HepG2 (cell line): ENCODE measurements around the gene MIA3. TPM values are rescaled to one million over a fixed set of nuclear protein-coding genes. Genes with fewer than 3 reads are reported as not detected.

Source experiments
- ATAC-seq: fragments of 200-7000 bp; cut with Tn5 transposase; 3 replicates; pipeline ENCODE4 v1.9.1; 2020; ENCODE audit warnings: mild to moderate bottlenecking, moderate library complexity
- BruUV-seq: library from RNA; stranded (reverse); fragments of 400-500 nt; replicated peaks from 2 replicates; lab custom pipeline; 2021; lab: Mats Ljungman, UMichigan
- CTCF ChIA-PET: fragments of 300-600 bp; formaldehyde crosslinking; extraction: SDS; loops from one replicate; lab custom pipeline; 2021; ENCODE audit warnings: low total read pairs, inconsistent platforms, low intra/inter-chr PET ratio; lab: Yijun Ruan, JAX
- POLR2A ChIA-PET: fragments of 350-600 bp; sonication (Branson Sonifier 250); formaldehyde crosslinking; loops from one replicate; lab custom pipeline; 2020; ENCODE audit warnings: antibody characterized with exemption, inconsistent platforms; lab: Yijun Ruan, JAX
- DNase-seq: peaks from one replicate; pipeline ENCODE4 v3.0.0-alpha.2; 2015; ENCODE audit warnings: low spot score
- FAIRE-seq: peaks from 3 replicates; lab custom pipeline; 2011; peaks lifted over from hg19 to GRCh38; lab: Jason Lieb, UNC
- H2AFZ ChIP-seq: one replicate; pipeline ENCODE4 v1.6.1; 2011; ENCODE audit warnings: low read length, inconsistent platforms
- H3K27ac ChIP-seq: fragments of 300-600 bp; 3 replicates; pipeline ENCODE4 v1.8.0; 2011; ENCODE audit warnings: mixed run types, mild to moderate bottlenecking, mixed read lengths, low read length, inconsistent platforms; ENCODE audit not compliant: insufficient read depth; ENCODE audit errors: extremely low read length
- H3K27me3 ChIP-seq, 2 experiments: fragments of 200-600 bp in 1 of 2; 2 replicates in 1 of 2; 3 replicates in 1 of 2; pipeline versions ENCODE4 v1.6.0 to v1.8.0; 2011; ENCODE audit warnings: low read length in 2 of 2, mild to moderate bottlenecking in 2 of 2, moderate library complexity in 2 of 2, inconsistent platforms in 1 of 2; ENCODE audit not compliant: insufficient read depth in 2 of 2, control insufficient read depth in 1 of 2
- H3K36me3 ChIP-seq, 2 experiments: fragments of 200-600 bp in 1 of 2; replicated peaks in 1 of 2; 2 replicates in 1 of 2; 3 replicates in 1 of 2; pipeline versions ENCODE4 v1.5.1 to v1.8.0; 2011; ENCODE audit warnings: low read length in 2 of 2, inconsistent platforms in 1 of 2; ENCODE audit not compliant: insufficient read depth in 2 of 2, control insufficient read depth in 1 of 2
- H3K4me1 ChIP-seq: 2 replicates; pipeline ENCODE4 v1.5.1; 2012; ENCODE audit warnings: low read length, inconsistent platforms; ENCODE audit not compliant: insufficient read depth
- H3K4me2 ChIP-seq: 2 replicates; pipeline ENCODE4 v1.6.0; 2011; ENCODE audit warnings: low read depth, low read length, inconsistent platforms
- H3K4me3 ChIP-seq, 3 experiments: fragments of 200-600 bp in 1 of 3; sonication (generic), shearing (Covaris generic) in 1 of 3; replicated peaks in 1 of 3; 2 replicates each; pipeline ENCODE4 v1.5.1; 2011 to 2016; ENCODE audit warnings: low read length in 3 of 3, inconsistent platforms in 2 of 3, low read depth in 2 of 3, mild to moderate bottlenecking in 2 of 3, control low read depth in 1 of 3, mixed read lengths in 1 of 3; ENCODE audit not compliant: insufficient read depth in 1 of 3
- H3K79me2 ChIP-seq: one replicate; pipeline ENCODE4 v1.6.1; 2011; ENCODE audit warnings: low read length, inconsistent platforms; ENCODE audit not compliant: insufficient read depth
- H3K9ac ChIP-seq: 2 replicates; pipeline ENCODE4 v1.6.0; 2011; ENCODE audit warnings: mild to moderate bottlenecking, low read depth, low read length, inconsistent platforms; ENCODE audit not compliant: insufficient read depth
- H3K9me3 ChIP-seq: 2 replicates; pipeline ENCODE4 v1.5.1; 2012; ENCODE audit warnings: mild to moderate bottlenecking, low read length
- H4K20me1 ChIP-seq: 2 replicates; pipeline ENCODE4 v1.6.0; 2011; ENCODE audit warnings: inconsistent platforms, mild to moderate bottlenecking, low read length, moderate library complexity; ENCODE audit not compliant: insufficient read depth
- FIP1L1 ChIP-seq: fragments of 200-400 bp; formaldehyde crosslinking; IDR thresholded peaks from 2 replicates; pipeline ENCODE4 v1.6.1; 2018; ENCODE audit warnings: low read depth, mild to moderate bottlenecking, low read length, moderate library complexity, borderline replicate concordance; ENCODE audit not compliant: insufficient read depth
- PLSCR1 ChIP-seq: sonication (generic); formaldehyde crosslinking; IDR thresholded peaks from 2 replicates; pipeline ENCODE4 v1.5.0; 2020; ENCODE audit warnings: missing genetic modification reagents, mild to moderate bottlenecking, borderline replicate concordance
- SRSF9 ChIP-seq: fragments of 200-400 bp; formaldehyde crosslinking; IDR thresholded peaks from 2 replicates; pipeline ENCODE4 v1.6.1; 2018; ENCODE audit warnings: borderline replicate concordance, mild to moderate bottlenecking, low read depth, low read length; ENCODE audit not compliant: insufficient read depth, poor library complexity, severe bottlenecking
- ZMAT5 ChIP-seq: sonication (generic); formaldehyde crosslinking; IDR thresholded peaks from 2 replicates; pipeline ENCODE4 v1.5.0; 2020; ENCODE audit warnings: mild to moderate bottlenecking, low read depth, missing genetic modification reagents, borderline replicate concordance
- ZNF354B ChIP-seq: sonication (generic); formaldehyde crosslinking; IDR thresholded peaks from 2 replicates; pipeline ENCODE4 v1.8.0; 2022; ENCODE audit warnings: mild to moderate bottlenecking, missing genetic modification reagents
- ZNF484 ChIP-seq: sonication (generic); formaldehyde crosslinking; IDR thresholded peaks from 2 replicates; pipeline ENCODE4 v1.5.1; 2020; ENCODE audit warnings: mild to moderate bottlenecking, low read depth, missing genetic modification reagents, borderline replicate concordance
- ZNF550 ChIP-seq: sonication (generic); formaldehyde crosslinking; IDR thresholded peaks from 2 replicates; pipeline ENCODE4 v1.4.0; 2020; ENCODE audit warnings: mild to moderate bottlenecking, missing genetic modification reagents, borderline replicate concordance
- ZNF75D ChIP-seq: sonication (generic); formaldehyde crosslinking; IDR thresholded peaks from 2 replicates; pipeline ENCODE4 v1.8.1; 2023; ENCODE audit warnings: missing genetic modification reagents, mild to moderate bottlenecking, borderline replicate concordance
- WGBS: methylation state at CpG from one replicate; pipeline ENCODE4 v1.1.6; 2017; ENCODE audit warnings: low lambda C conversion rate; 5-methylcytosine and 5-hydroxymethylcytosine counted together
- in situ Hi-C: cut with HindIII; loops from 2 replicates; pipeline ENCODE4 v1.10.0; 2017; ENCODE audit warnings: low pct_unique_long_range_greater_than_20kb; ENCODE audit not compliant: extremely low pct_ligation_motif_present
- intact Hi-C: fragments of 100-400 bp; cut with micrococcal nuclease; formaldehyde crosslinking; loops from one replicate; pipeline ENCODE4 v1.10.0; 2022; ENCODE audit not compliant: unreplicated experiment
- polyA plus RNA-seq, 8 experiments: library from polyadenylated mRNA; depleted of rRNA in 3 of 8; stranded (reverse) in 7 of 8; unstranded in 1 of 8; fragments of >200 nt; fragmentation: Illumina TruSeq in 4 of 8; extraction: Trizol in 4 of 8; gene quantifications; 2 replicates each; pipeline versions ENCODE4 v1.2.1 to v1.2.3, GENCODE V29; 2011 to 2016; ENCODE audit warnings: low read depth in 4 of 8, missing spikeins in 1 of 8, mixed read lengths in 1 of 8; ENCODE audit not compliant: insufficient read depth in 1 of 8
- total RNA-seq, 5 experiments: library from RNA; depleted of rRNA; stranded (reverse); fragments of >200 nt; fragmentation: Illumina TruSeq; extraction: Trizol; gene quantifications; 2 replicates each; pipeline ENCODE4 v1.2.3, GENCODE V29; 2016; ENCODE audit warnings: low read depth in 1 of 5
- TF ChIP-seq, protein P1 (sequence below): sonication (generic); formaldehyde crosslinking; conservative IDR thresholded peaks from 2 replicates; pipeline ENCODE4 v1.8.0; 2022; ENCODE audit warnings: mild to moderate bottlenecking, moderate library complexity, missing genetic modification reagents
- TF ChIP-seq, protein P2 (sequence below): sonication (generic); formaldehyde crosslinking; IDR thresholded peaks from 2 replicates; pipeline ENCODE4 v1.8.1; 2023; ENCODE audit warnings: mild to moderate bottlenecking, inconsistent platforms, moderate library complexity, missing genetic modification reagents, borderline replicate concordance
- TF ChIP-seq, protein P3 (sequence below): IDR thresholded peaks from 2 replicates; pipeline ENCODE4 v1.6.1; 2016; ENCODE audit warnings: low read depth
- TF ChIP-seq, protein P4 (sequence below): sonication (generic); formaldehyde crosslinking; IDR thresholded peaks from 2 replicates; pipeline ENCODE4 v1.4.0; 2020; ENCODE audit warnings: missing genetic modification reagents

The MIA3 gene
- total and polyA plus RNA-seq, 2 of the 13 experiments (the other 11 are each of a cell fraction or from before 2014, with no cell fraction given), result 45.6 to 48.7 TPM

GRCh38 chr1:222656391-222657155, 38.7 kb downstream of the MIA3 start:
- POLR2A ChIA-PET, result no interaction called here
- intact Hi-C loops (no loop called here), in situ Hi-C loops (no loop called here)
- H4K20me1 ChIP-seq, result no peaks in the 10 kb centered on the region
- H3K9me3 ChIP-seq, result no peaks in the 10 kb centered on the region
- no TSS peak for BruUV-seq
- H3K4me2 ChIP-seq, result no peak overlapping the region
- peaks cover 16 to 92% of the 10 kb centered on the region in 2 experiments for H3K36me3 ChIP-seq
- no peak for FAIRE-seq
- WGBS, result 96% methylated on average over 2 of the region's 2 CpGs
- no peak overlapping the region for H2AFZ ChIP-seq
- no peak for DNase-seq
- CTCF ChIA-PET, result no interaction called here
- H3K4me3 ChIP-seq, result no peak overlapping the region
- no peaks in the 10 kb centered on the region for H3K4me1 ChIP-seq
- H3K9ac ChIP-seq, result no peak overlapping the region
- no peaks in the 10 kb centered on the region for H3K79me2 ChIP-seq
- ATAC-seq, result no peak
- no peaks in the 10 kb centered on the region for H3K27me3 ChIP-seq
- H3K27ac ChIP-seq, result no peak overlapping the region
- no peak for TF ChIP-seq ZNF75D (CRISPR knock-in tag)
- TF ChIP-seq ZNF550 (CRISPR knock-in tag), result no peak
- TF ChIP-seq, protein P1, sequence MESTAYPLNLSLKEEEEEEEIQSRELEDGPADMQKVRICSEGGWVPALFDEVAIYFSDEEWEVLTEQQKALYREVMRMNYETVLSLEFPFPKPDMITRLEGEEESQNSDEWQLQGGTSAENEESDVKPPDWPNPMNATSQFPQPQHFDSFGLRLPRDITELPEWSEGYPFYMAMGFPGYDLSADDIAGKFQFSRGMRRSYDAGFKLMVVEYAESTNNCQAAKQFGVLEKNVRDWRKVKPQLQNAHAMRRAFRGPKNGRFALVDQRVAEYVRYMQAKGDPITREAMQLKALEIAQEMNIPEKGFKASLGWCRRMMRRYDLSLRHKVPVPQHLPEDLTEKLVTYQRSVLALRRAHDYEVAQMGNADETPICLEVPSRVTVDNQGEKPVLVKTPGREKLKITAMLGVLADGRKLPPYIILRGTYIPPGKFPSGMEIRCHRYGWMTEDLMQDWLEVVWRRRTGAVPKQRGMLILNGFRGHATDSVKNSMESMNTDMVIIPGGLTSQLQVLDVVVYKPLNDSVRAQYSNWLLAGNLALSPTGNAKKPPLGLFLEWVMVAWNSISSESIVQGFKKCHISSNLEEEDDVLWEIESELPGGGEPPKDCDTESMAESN (CRISPR knock-in tag), result no peak
- TF ChIP-seq, protein P2, sequence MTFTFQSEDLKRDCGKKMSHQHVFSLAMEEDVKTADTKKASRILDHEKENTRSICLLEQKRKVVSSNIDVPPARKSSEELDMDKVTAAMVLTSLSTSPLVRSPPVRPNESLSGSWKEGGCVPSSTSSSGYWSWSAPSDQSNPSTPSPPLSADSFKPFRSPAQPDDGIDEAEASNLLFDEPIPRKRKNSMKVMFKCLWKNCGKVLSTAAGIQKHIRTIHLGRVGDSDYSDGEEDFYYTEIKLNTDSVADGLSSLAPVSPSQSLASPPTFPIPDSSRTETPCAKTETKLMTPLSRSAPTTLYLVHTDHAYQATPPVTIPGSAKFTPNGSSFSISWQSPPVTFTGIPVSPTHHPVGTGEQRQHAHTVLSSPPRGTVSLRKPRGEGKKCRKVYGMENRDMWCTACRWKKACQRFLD (CRISPR knock-in tag), result no peak
- TF ChIP-seq, protein P3, sequence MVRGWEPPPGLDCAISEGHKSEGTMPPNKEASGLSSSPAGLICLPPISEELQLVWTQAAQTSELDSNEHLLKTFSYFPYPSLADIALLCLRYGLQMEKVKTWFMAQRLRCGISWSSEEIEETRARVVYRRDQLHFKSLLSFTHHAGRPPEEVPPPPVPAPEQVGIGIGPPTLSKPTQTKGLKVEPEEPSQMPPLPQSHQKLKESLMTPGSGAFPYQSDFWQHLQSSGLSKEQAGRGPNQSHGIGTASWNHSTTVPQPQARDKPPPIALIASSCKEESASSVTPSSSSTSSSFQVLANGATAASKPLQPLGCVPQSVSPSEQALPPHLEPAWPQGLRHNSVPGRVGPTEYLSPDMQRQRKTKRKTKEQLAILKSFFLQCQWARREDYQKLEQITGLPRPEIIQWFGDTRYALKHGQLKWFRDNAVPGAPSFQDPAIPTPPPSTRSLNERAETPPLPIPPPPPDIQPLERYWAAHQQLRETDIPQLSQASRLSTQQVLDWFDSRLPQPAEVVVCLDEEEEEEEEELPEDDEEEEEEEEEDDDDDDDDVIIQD (CRISPR knock-in tag), result no peak
- TF ChIP-seq ZNF354B (CRISPR knock-in tag), result no peak
- TF ChIP-seq FIP1L1, result no peak
- no peak for TF ChIP-seq PLSCR1
- no peak for TF ChIP-seq SRSF9
- TF ChIP-seq, protein P4, sequence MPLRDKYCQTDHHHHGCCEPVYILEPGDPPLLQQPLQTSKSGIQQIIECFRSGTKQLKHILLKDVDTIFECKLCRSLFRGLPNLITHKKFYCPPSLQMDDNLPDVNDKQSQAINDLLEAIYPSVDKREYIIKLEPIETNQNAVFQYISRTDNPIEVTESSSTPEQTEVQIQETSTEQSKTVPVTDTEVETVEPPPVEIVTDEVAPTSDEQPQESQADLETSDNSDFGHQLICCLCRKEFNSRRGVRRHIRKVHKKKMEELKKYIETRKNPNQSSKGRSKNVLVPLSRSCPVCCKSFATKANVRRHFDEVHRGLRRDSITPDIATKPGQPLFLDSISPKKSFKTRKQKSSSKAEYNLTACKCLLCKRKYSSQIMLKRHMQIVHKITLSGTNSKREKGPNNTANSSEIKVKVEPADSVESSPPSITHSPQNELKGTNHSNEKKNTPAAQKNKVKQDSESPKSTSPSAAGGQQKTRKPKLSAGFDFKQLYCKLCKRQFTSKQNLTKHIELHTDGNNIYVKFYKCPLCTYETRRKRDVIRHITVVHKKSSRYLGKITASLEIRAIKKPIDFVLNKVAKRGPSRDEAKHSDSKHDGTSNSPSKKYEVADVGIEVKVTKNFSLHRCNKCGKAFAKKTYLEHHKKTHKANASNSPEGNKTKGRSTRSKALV (CRISPR knock-in tag), result no peak
- TF ChIP-seq ZMAT5 (CRISPR knock-in tag), result no peak
- TF ChIP-seq ZNF484 (CRISPR knock-in tag), result no peak
